HepG2 (cell line): Measurements from ENCODE around the gene ATP2A2. TPM values are rescaled to one million over a fixed set of nuclear protein-coding genes. Genes with fewer than 3 reads are reported as not detected.
A peak's percentile ranks its signal among the peaks of the same experiment; 100 is the strongest.

ENCODE experiments used
- GTF2F1 ChIP-seq: fragments of 150-350 bp; IDR thresholded peaks from 2 replicates; pipeline ENCODE4 v1.6.1; 2014; ENCODE audit warnings: low read length
- HNF4G ChIP-seq, 2 experiments: sonication (generic) in 1 of 2; formaldehyde crosslinking in 1 of 2; IDR thresholded peaks; 2 replicates each; pipeline versions ENCODE4 v1.4.0 to v1.6.1; 2011 to 2020; ENCODE audit warnings: borderline replicate concordance in 2 of 2, low read depth in 2 of 2, mild to moderate bottlenecking in 2 of 2, low read length in 1 of 2, missing genetic modification reagents in 1 of 2, moderate library complexity in 1 of 2
- NCOA1 ChIP-seq: sonication (generic); formaldehyde crosslinking; IDR thresholded peaks from 2 replicates; pipeline ENCODE4 v1.9.0; 2021; ENCODE audit warnings: missing genetic modification reagents
- NCOA2 ChIP-seq: sonication (generic); formaldehyde crosslinking; IDR thresholded peaks from 2 replicates; pipeline ENCODE4 v1.8.0; 2022; ENCODE audit warnings: inconsistent platforms
- NFIB ChIP-seq: sonication (generic); formaldehyde crosslinking; IDR thresholded peaks from 2 replicates; pipeline ENCODE4 v1.9.0; 2021; ENCODE audit warnings: missing genetic modification reagents, mild to moderate bottlenecking, borderline replicate concordance
- PHF5A ChIP-seq: IDR thresholded peaks from one replicate; pipeline ENCODE4 v1.6.1; 2018; ENCODE audit warnings: low read depth, missing genetic modification reagents; ENCODE audit not compliant: unreplicated experiment
- RARA ChIP-seq: IDR thresholded peaks from 2 replicates; pipeline ENCODE4 v1.6.1; 2016; ENCODE audit warnings: missing genetic modification reagents, missing compliant biosample characterization
- ZC3H4 ChIP-seq: sonication (generic); formaldehyde crosslinking; IDR thresholded peaks from 2 replicates; pipeline ENCODE4 v1.4.0; 2020; ENCODE audit warnings: missing genetic modification reagents, borderline replicate concordance
- ZIK1 ChIP-seq: sonication (generic); formaldehyde crosslinking; IDR thresholded peaks from 2 replicates; pipeline ENCODE4 v1.5.0; 2020; ENCODE audit warnings: mild to moderate bottlenecking, low read depth, missing genetic modification reagents, borderline replicate concordance
- ZNF224 ChIP-seq: sonication (generic); formaldehyde crosslinking; IDR thresholded peaks from 2 replicates; pipeline ENCODE4 v1.5.0; 2020; ENCODE audit warnings: mild to moderate bottlenecking, missing genetic modification reagents
- ZNF530 ChIP-seq: sonication (generic); formaldehyde crosslinking; IDR thresholded peaks from 2 replicates; pipeline ENCODE4 v1.5.0; 2020; ENCODE audit warnings: low read depth, mild to moderate bottlenecking, missing genetic modification reagents
- ZNF841 ChIP-seq: sonication (generic); formaldehyde crosslinking; IDR thresholded peaks from 2 replicates; pipeline ENCODE4 v1.8.1; 2023; ENCODE audit warnings: missing genetic modification reagents, borderline replicate concordance
- polyA plus RNA-seq, 8 experiments: library from polyadenylated mRNA; depleted of rRNA in 3 of 8; stranded (reverse) in 7 of 8; unstranded in 1 of 8; fragments of >200 nt; fragmentation: Illumina TruSeq in 4 of 8; extraction: Trizol in 4 of 8; gene quantifications; 2 replicates each; pipeline versions ENCODE4 v1.2.1 to v1.2.3, GENCODE V29; 2011 to 2016; ENCODE audit warnings: low read depth in 4 of 8, missing spikeins in 1 of 8, mixed read lengths in 1 of 8; ENCODE audit not compliant: insufficient read depth in 1 of 8
- total RNA-seq, 5 experiments: library from RNA; depleted of rRNA; stranded (reverse); fragments of >200 nt; fragmentation: Illumina TruSeq; extraction: Trizol; gene quantifications; 2 replicates each; pipeline ENCODE4 v1.2.3, GENCODE V29; 2016; ENCODE audit warnings: low read depth in 1 of 5
- TF ChIP-seq, protein P1 (sequence below): sonication (generic); formaldehyde crosslinking; IDR thresholded peaks from 2 replicates; pipeline ENCODE4 v1.5.0; 2020; ENCODE audit warnings: missing genetic modification reagents, mild to moderate bottlenecking, borderline replicate concordance
- TF ChIP-seq, protein P2 (sequence below): IDR thresholded peaks from 2 replicates; pipeline ENCODE4 v1.6.1; 2016; ENCODE audit warnings: low read depth
- TF ChIP-seq, protein P3 (sequence below): sonication (generic); formaldehyde crosslinking; IDR thresholded peaks from 2 replicates; pipeline ENCODE4 v1.5.0; 2020; ENCODE audit warnings: mild to moderate bottlenecking, missing genetic modification reagents, borderline replicate concordance
- TF ChIP-seq, protein P4 (sequence below): sonication (generic); formaldehyde crosslinking; IDR thresholded peaks from 2 replicates; pipeline ENCODE4 v1.5.0; 2020; ENCODE audit warnings: missing genetic modification reagents, mild to moderate bottlenecking, borderline replicate concordance

The ATP2A2 gene
- total and polyA plus RNA-seq, 2 of the 13 experiments (the other 11 are each of a cell fraction or from before 2014, with no cell fraction given) = 35.4 to 85.5 TPM

DNA sequence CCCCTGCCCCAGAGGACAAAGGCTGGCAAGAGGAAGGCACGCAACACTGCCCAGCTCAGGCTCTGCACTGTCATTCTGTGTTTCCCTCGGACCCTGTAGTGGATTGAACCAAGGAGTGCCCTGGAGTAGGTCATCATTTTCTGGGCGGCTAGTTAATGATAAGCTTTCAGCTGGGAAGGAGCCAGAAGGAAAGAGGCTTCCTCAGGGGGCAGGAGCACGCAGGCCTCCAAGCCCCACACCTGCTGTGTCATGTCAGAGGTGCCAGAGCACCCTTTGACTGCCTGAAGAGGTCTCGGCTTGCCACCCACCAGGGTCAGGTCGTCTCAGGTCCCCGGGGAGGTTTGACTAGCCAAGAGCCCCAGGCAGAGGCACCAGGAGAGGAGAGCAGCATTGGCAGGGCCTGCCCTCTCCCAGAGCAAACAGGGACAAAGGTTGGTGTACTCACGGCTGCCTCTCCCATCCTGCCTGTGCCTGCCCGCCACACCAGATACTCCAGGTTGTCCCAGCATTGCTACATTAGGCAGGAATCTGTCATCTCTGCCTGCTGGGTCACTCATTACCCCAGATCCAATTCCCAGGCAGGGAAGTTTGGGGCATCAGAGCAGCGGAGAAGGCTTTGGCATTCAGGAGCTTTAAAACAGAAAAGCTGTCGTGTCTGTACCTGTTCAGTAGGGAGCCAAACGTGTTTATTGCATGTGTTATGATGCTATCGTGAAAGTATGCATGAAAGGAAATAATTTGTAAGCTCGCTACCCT is 33.5 kb upstream of the ATP2A2 start (continued):
- peak; percentile 69; the same call in 1 of the 2 replicates for TF ChIP-seq NCOA2 (CRISPR knock-in tag)
- TF ChIP-seq, protein P1, sequence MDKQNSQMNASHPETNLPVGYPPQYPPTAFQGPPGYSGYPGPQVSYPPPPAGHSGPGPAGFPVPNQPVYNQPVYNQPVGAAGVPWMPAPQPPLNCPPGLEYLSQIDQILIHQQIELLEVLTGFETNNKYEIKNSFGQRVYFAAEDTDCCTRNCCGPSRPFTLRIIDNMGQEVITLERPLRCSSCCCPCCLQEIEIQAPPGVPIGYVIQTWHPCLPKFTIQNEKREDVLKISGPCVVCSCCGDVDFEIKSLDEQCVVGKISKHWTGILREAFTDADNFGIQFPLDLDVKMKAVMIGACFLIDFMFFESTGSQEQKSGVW = no peak
- peak; percentile 86 for TF ChIP-seq HNF4G (IDR thresholded peaks at IDR 0.05; ENCODE audit: borderline replicate concordance, low read depth, low read length)
- TF ChIP-seq HNF4G (CRISPR knock-in tag; IDR thresholded peaks at IDR 0.05; ENCODE audit: borderline replicate concordance, low read depth) = peak; percentile 88
- no peak for TF ChIP-seq ZNF841
- TF ChIP-seq ZC3H4 (CRISPR knock-in tag) = no peak
- TF ChIP-seq, protein P2, sequence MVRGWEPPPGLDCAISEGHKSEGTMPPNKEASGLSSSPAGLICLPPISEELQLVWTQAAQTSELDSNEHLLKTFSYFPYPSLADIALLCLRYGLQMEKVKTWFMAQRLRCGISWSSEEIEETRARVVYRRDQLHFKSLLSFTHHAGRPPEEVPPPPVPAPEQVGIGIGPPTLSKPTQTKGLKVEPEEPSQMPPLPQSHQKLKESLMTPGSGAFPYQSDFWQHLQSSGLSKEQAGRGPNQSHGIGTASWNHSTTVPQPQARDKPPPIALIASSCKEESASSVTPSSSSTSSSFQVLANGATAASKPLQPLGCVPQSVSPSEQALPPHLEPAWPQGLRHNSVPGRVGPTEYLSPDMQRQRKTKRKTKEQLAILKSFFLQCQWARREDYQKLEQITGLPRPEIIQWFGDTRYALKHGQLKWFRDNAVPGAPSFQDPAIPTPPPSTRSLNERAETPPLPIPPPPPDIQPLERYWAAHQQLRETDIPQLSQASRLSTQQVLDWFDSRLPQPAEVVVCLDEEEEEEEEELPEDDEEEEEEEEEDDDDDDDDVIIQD = 0 out of 2 replicates have a peak, but pooled peaks have one; percentile 17
- TF ChIP-seq, protein P3, sequence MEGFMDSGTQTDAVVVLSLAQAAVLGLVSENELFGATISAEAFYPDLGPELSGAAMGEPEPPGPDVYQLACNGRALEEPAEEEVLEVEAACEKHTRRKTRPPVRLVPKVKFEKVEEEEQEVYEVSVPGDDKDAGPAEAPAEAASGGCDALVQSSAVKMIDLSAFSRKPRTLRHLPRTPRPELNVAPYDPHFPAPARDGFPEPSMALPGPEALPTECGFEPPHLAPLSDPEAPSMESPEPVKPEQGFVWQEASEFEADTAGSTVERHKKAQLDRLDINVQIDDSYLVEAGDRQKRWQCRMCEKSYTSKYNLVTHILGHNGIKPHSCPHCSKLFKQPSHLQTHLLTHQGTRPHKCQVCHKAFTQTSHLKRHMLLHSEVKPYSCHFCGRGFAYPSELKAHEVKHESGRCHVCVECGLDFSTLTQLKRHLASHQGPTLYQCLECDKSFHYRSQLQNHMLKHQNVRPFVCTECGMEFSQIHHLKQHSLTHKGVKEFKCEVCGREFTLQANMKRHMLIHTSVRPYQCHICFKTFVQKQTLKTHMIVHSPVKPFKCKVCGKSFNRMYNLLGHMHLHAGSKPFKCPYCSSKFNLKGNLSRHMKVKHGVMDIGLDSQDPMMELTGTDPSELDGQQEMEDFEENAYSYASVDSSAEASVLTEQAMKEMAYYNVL (CRISPR knock-in tag) = 0 out of 2 replicates have a peak, but pooled peaks have one; percentile 79
- no peak for TF ChIP-seq ZNF530
- no peak for TF ChIP-seq ZIK1 (CRISPR knock-in tag)
- TF ChIP-seq, protein P4, sequence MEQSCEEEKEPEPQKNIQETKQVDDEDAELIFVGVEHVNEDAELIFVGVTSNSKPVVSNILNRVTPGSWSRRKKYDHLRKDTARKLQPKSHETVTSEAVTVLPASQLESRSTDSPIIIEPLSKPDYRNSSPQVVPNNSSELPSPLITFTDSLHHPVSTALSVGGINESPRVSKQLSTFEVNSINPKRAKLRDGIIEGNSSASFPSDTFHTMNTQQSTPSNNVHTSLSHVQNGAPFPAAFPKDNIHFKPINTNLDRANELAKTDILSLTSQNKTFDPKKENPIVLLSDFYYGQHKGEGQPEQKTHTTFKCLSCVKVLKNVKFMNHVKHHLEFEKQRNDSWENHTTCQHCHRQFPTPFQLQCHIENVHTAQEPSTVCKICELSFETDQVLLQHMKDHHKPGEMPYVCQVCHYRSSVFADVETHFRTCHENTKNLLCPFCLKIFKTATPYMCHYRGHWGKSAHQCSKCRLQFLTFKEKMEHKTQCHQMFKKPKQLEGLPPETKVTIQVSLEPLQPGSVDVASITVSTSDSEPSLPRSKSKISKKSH (CRISPR knock-in tag) = peak; percentile 64; the same call in 1 of the 2 replicates
- peak; percentile 55 for TF ChIP-seq RARA (CRISPR knock-in tag)
- no peak for TF ChIP-seq GTF2F1
- TF ChIP-seq NFIB (CRISPR knock-in tag) = no peak
- no peak for TF ChIP-seq PHF5A
- TF ChIP-seq ZNF224 (CRISPR knock-in tag) = peak; percentile 80; the same call in 1 of the 2 replicates
- peak; percentile 78; the same call in 1 of the 2 replicates for TF ChIP-seq NCOA1 (CRISPR knock-in tag)
